ENCODE data around the gene LMNTD2. TPM values are rescaled to one million over a fixed set of nuclear protein-coding genes. Genes with fewer than 3 reads are reported as not detected.
A peak's percentile ranks its signal among the peaks of the same experiment; 100 is the strongest.

Gene LMNTD2
- total RNA-seq, 1 donor from 2014 or later = 2.2 TPM

GRCh38 chr11:541433-541885 lies 19.1 kb downstream of the LMNTD2 start:
- no peak for TF ChIP-seq CTCF (conservative IDR thresholded peaks at IDR 0.05; ENCODE audit: low read depth, low read length)
- H3K4me3 ChIP-seq (ENCODE audit: low read depth, low read length) = no peak overlapping the region
- no peak for DNase-seq (ENCODE audit: low read depth)

GRCh38 chr11:540583-541432 lies 19.7 kb downstream of the LMNTD2 start:
- no peak for TF ChIP-seq CTCF (conservative IDR thresholded peaks at IDR 0.05; ENCODE audit: low read depth, low read length)
- no peak overlapping the region for H3K4me3 ChIP-seq (ENCODE audit: low read depth, low read length)
- DNase-seq (ENCODE audit: low read depth) = no peak

- TF ChIP-seq CTCF (conservative IDR thresholded peaks at IDR 0.05; ENCODE audit: low read depth, low read length) = no peak
- no peak overlapping the region for H3K4me3 ChIP-seq (ENCODE audit: low read depth, low read length)
- no peak for DNase-seq (ENCODE audit: low read depth)
Measured at GRCh38 chr11:539971-540481, 20.5 kb downstream of the LMNTD2 start.

- no peak for DNase-seq (ENCODE audit: low read depth)
- TF ChIP-seq CTCF (conservative IDR thresholded peaks at IDR 0.05; ENCODE audit: low read depth, low read length) = no peak
- no peak overlapping the region for H3K4me3 ChIP-seq (ENCODE audit: low read depth, low read length)
Measured at GRCh38 chr11:538431-539051, 22.0 kb downstream of the LMNTD2 start.

GRCh38 chr11:537622-538430 lies 22.7 kb downstream of the LMNTD2 start:
- H3K4me3 ChIP-seq (ENCODE audit: low read depth, low read length) = peak overlapping the region; percentile 74
- TF ChIP-seq CTCF (conservative IDR thresholded peaks at IDR 0.05; ENCODE audit: low read depth, low read length) = no peak
- no peak for DNase-seq (ENCODE audit: low read depth)

GRCh38 chr11:536841-537621 lies 23.5 kb downstream of the LMNTD2 start, which contains the start of gene LRRC56:
Gene LRRC56, plus strand, starts transcription at chr11:537527. Its CDS starts 3,158 bp downstream, at chr11:540685.
- no peak for DNase-seq (ENCODE audit: low read depth)
- TF ChIP-seq CTCF (conservative IDR thresholded peaks at IDR 0.05; ENCODE audit: low read depth, low read length) = no peak

More at GRCh38 chr11:536841-537621, 23.5 kb downstream of the LMNTD2 start, which contains the start of gene LRRC56:
- peak within 1 kb of the TSS; percentile 74 for H3K4me3 ChIP-seq (ENCODE audit: low read depth, low read length)
